ENCODE data around the gene GYS1. TPM values are rescaled to one million over a fixed set of nuclear protein-coding genes. Genes with fewer than 3 reads are reported as not detected.

Gene GYS1
- total RNA-seq, 1 donor, result 43.2 TPM

DNA sequence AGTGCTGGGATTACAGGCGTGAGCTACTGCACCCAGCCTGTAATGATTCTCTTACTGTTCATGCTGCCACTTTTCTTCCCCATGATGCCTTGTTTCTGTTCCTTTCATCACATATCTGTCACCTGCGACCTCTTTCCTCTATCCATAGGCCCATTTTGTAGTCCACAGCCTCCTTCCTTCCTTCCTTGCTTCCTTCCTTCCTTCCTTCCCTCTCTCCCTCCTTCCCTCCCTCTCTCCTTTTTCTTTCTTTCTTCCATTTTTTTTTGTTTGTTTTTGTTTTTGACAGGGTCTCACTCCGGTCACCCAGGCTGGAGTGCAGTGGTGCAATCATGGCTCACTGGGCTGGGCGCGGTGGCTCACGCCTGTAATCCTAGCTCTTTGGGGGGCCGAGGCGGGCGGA is 4.2 kb downstream of the GYS1 start:
- H3K4me3 ChIP-seq (ENCODE audit: low read depth, low read length), result no peak overlapping the region
- no peak for DNase-seq (ENCODE audit: low read depth)
- TF ChIP-seq, protein P1, sequence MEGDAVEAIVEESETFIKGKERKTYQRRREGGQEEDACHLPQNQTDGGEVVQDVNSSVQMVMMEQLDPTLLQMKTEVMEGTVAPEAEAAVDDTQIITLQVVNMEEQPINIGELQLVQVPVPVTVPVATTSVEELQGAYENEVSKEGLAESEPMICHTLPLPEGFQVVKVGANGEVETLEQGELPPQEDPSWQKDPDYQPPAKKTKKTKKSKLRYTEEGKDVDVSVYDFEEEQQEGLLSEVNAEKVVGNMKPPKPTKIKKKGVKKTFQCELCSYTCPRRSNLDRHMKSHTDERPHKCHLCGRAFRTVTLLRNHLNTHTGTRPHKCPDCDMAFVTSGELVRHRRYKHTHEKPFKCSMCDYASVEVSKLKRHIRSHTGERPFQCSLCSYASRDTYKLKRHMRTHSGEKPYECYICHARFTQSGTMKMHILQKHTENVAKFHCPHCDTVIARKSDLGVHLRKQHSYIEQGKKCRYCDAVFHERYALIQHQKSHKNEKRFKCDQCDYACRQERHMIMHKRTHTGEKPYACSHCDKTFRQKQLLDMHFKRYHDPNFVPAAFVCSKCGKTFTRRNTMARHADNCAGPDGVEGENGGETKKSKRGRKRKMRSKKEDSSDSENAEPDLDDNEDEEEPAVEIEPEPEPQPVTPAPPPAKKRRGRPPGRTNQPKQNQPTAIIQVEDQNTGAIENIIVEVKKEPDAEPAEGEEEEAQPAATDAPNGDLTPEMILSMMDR (IDR thresholded peaks at IDR 0.05; ENCODE audit: insufficient read depth, low read depth, low read length), result no peak

DNA sequence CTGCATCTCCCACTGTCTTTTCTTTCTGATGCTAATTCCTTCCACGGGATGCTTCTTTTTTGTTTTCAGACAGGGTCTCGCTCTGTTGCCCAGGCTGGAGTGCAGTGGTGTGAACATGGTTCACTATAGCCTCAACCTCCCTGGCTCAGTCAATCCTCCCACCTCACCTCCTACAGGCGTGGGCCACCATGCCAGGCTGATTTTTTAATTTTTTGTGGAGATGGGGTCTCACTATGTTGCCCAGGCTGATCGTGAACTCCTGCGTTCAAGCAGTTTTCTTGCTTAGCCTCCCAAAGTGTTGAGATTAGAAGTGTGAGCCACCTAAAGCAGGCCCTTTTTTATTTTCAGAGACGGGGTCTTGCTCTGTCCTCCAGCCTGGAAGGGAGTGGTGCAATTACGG is 4.8 kb downstream of the GYS1 start:
- H3K4me3 ChIP-seq (ENCODE audit: low read depth, low read length), result no peak overlapping the region
- no peak for DNase-seq (ENCODE audit: low read depth)
- TF ChIP-seq, protein P1 (IDR thresholded peaks at IDR 0.05; ENCODE audit: insufficient read depth, low read depth, low read length), result no peak

DNA sequence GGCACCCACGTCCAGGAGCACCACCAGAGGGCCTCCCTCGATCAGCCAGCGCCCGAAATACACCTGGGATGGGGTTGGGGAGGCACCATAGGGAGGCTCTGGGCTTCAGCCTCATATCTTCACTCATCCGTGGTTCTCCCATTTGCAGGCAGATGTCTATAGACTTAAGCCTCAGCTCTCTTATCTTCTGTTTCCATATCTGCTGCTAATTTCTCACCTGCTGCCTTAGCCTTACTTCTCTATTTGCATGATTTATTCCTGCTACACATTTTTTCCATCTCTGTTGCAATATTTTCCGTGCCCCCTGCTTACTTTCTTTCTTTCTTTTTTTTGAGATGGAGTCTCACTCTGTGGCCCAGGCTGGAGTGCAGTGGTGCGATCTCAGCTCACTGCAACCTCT is 5.8 kb downstream of the GYS1 start:
- no peak for DNase-seq (ENCODE audit: low read depth)
- no peak overlapping the region for H3K4me3 ChIP-seq (ENCODE audit: low read depth, low read length)
- TF ChIP-seq, protein P1 (IDR thresholded peaks at IDR 0.05; ENCODE audit: insufficient read depth, low read depth, low read length), result no peak

DNA sequence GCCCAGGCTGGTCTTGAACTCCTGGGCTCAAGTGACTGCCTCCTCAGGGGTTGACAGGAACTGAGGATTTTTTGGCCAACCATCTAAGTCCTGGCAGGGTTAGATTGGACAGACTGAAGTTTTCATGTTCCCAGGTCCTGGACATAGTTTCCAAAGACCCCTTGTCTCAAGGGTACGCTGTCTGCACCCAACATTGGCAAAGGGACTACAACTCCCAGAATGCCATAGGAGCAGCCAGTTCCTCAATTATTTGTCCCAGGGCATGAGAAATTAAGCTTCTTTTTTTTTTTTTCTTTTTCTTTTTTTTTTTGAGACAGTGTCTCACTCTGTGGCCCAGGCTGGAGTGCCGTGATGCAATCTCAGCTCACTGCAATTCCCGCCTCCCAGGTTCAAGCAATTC is 6.9 kb downstream of the GYS1 start:
- TF ChIP-seq, protein P1 (IDR thresholded peaks at IDR 0.05; ENCODE audit: insufficient read depth, low read depth, low read length), result no peak
- no peak for DNase-seq (ENCODE audit: low read depth)
- H3K4me3 ChIP-seq (ENCODE audit: low read depth, low read length), result no peak overlapping the region

DNA sequence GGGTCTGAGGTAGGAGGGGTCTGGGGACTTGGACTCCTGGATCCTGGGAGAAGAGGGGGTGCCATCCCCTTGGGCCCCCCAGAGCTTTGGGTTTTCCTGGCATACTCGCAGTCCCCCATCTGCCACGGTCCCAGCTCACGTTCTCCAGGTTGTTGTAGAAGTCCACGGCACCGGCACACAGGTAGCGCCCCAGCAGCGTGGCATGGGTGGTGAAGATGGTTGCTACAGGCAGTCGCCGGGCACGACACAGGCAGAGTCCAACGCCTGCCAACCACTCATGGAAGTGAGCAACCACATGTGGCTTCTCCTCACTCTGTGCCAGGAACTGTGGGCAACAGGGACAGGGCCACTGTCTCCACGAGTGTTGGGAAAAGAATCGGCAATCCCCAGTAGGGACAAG is 7.4 kb downstream of the GYS1 start:
- TF ChIP-seq, protein P1 (IDR thresholded peaks at IDR 0.05; ENCODE audit: insufficient read depth, low read depth, low read length), result no peak
- no peak for DNase-seq (ENCODE audit: low read depth)
- no peak overlapping the region for H3K4me3 ChIP-seq (ENCODE audit: low read depth, low read length)

DNA sequence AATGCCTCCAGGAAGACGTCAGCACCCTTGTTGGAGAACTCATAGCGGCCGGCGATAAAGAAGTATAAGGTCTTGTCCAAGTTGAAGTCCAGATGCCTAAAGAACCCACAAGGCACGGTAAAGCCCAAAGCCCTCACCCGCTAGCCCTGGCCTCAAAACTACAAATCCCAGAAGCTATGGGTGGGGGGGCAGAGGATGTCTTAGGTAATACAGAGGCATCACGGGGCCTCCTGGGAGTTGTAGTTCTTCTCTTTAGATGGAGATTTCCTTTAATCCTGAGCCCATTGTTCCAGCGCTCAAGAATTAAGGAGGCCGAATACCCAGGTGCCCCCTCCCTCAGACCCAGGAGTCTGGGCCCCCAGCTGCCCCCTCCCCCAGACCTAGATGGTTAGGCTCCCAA is 10.8 kb downstream of the GYS1 start:
- TF ChIP-seq, protein P1 (IDR thresholded peaks at IDR 0.05; ENCODE audit: insufficient read depth, low read depth, low read length), result no peak
- H3K4me3 ChIP-seq (ENCODE audit: low read depth, low read length), result no peak overlapping the region
- no peak for DNase-seq (ENCODE audit: low read depth)

DNA sequence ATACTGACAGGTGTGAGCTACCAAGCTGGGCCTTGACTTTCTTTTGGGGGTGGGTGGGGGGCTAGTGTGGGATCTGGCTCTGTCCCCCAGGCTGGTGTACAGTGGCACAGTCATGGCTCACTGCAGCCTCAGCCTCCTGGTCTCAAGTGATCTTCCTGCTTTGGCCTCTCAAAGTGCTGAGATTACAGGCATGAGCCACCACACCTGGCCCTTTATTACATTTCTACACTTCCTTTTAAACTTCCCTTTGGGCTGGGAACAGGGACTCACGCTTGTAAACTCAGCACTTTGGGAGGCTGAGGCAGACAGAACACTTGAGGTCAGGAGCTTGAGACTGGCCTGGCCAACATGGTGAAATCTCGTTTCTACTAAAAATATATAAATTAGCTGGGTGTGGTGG is 16.0 kb downstream of the GYS1 start:
- H3K4me3 ChIP-seq (ENCODE audit: low read depth, low read length), result no peak overlapping the region
- DNase-seq (ENCODE audit: low read depth), result no peak
- TF ChIP-seq, protein P1 (IDR thresholded peaks at IDR 0.05; ENCODE audit: insufficient read depth, low read depth, low read length), result no peak
